ENCODE data around the gene HOXA13.

Gene HOXA13

DNA sequence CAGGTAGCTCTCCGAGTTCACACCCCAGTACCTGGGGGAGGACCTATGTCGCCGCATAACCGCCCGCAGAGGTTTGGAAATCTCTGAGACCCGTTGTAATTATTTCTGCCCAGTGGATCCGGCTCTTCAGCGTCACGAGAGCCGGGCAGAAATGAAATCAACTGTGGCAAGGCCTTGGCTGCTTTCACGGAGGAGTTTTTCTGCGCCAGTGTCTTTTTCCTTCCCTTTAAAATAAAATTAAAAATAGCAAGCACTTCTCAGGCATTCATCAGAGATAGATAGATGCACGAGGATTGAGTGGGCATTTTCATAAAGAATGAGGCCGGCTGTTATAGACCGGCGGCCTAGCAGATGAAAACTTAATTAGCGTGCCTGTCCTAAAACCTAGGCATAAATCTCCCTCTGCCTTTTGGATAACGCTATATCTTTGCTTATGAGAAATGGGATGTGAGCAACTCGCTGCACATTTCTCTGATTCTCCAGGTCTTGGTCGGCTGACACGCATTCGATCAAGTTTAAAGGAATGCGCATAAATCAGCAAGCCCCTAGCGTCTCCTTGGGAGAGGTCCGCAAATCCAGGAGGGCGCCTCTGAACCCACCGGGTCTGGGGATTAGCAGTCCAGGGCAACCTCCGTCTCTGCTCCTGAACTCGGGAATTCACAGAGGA is 6.4 kb downstream of the HOXA13 start:
- no peak for DNase-seq (ENCODE audit: low read depth in 2 of 2, low spot score in 1 of 2)

DNA sequence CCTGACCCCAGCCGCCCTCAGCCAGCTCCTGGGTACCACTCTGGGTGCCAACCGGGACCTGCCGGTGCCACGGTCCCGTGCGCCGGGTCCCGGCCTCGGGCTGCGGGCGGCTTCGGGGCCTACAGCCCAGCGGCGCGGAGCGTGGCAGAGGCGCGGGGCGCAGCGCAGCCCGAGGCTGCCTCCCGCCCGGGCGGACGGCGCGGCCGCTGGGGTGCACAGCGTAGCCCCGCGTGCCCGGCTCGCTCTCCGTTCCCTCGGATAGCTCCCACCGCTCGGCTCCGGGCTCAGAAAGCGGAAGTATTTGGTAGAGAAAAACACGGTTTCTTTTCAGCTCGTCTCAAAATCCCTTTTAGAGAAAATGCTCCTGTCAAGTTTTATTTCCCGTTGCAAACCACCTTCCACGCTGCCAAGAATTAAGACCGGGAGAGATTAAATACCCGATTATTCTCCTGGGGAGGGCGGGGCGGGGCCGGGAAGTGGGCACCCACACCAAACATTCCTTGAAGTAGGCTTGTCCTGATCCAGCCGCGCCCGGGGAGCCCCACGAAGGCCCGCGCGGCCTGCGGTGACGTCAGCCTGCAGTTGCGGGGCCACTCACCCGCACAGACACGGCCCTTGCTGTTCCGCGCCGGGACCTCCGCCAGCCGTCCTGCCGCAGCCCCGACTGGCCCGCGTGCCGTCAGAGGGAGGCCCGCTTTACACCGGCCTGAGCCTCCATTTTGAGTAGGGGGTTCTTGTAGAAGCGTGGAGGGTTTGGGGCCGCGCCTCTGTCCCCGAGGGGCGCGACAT is 7.2 kb downstream of the HOXA13 start:
- DNase-seq (ENCODE audit: low read depth in 2 of 2, low spot score in 1 of 2): no peak

DNA sequence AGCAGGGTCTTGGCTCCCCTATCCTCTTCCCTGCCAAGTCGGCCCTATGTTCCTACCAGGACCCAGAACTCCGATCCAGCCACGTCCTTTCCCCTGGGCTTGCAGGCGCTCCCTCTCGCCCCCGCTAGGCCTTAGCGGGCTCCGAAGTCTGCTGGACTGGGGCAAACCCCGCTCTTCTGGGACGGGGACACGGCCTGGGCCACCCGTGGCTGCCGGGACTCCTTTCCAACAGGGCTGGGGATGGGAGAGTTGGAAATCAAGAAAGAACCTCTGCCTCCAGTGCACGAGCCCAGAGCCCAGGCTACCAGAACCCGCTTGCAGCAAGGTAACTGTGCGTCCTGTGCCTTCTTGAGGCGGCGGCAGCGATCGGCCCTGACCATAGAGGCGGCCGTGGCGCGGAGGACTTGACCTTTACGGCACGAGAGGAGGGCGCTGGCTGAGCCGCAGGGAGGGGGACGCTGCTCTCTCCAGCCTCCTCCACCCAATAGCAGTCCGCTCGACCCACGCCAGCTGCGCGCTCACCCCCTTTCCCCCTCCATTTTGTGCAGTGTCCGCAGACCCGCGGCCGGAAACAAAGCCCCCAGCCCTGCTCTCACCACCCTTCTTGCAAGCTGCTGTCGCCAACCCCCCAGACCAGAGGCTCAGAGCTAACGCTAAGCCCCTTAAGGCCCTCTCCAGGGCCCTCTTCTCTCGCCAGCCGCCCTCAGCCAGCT is 7.9 kb downstream of the HOXA13 start:
- DNase-seq (ENCODE audit: low read depth in 2 of 2, low spot score in 1 of 2): no peak

DNA sequence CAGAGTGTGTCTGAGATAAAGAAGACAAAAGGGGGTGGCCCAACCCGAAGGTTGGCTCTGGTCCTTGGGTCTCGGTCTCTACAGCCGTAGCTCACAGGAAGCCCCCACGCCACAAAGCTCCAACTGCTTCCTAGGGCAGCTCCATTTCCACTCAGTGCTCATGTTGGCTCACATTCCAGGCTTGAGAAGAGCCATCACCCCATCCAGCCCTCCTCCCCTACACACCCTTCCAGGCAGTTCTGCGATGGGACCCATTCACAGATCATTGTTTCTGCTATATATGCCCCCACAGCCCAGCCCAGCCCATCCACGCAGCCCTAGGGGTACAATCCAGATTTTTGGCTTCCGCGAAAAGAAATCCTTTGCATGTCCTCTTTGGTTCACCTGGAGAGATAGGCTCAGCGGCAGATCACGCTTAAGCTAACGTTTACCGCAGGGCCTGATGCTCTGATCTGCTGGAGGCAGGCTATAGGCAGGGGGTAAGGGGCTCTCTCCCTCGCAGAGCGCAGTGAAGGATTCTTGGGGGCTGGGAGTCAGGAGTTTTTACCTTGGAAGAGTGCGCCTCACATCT is 8.6 kb downstream of the HOXA13 start:
- no peak for DNase-seq (ENCODE audit: low read depth in 2 of 2, low spot score in 1 of 2)

DNA sequence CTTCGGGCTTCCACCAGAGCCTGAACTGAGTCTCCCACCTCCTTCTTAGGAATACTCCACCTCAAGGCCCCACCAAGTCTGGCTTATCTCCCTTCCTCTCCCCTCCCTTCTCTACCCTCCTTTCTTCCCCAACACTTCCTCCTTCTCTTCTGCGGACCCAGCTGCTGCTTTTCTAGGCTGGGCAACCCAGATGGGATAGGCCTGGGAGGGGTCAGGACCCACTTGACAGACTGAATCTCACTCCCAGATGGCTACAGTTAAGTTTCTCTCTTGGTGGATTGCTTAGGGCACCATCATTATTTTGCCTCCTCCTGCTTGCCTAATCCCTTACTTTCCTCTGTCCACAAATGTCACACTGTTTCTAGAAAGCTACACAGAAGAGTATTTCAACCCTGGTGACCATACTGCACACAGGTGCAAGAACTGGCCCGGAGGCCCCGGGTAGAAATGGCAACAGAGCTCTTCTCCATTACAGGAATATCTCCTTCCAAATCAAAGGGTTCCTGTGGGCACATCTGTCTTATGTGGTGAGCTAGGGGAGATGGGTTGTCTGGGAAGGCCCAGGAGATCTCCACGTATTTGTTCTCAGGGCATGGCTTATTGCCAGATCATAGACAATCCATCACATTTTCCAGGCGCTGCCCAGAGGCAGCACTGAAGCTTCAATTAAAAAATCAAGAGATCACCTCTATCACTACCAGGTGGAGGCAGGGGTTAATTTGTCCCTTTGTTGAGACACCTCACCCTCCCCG is 9.7 kb downstream of the HOXA13 start:
- no peak for DNase-seq (ENCODE audit: low read depth in 2 of 2, low spot score in 1 of 2)

DNA sequence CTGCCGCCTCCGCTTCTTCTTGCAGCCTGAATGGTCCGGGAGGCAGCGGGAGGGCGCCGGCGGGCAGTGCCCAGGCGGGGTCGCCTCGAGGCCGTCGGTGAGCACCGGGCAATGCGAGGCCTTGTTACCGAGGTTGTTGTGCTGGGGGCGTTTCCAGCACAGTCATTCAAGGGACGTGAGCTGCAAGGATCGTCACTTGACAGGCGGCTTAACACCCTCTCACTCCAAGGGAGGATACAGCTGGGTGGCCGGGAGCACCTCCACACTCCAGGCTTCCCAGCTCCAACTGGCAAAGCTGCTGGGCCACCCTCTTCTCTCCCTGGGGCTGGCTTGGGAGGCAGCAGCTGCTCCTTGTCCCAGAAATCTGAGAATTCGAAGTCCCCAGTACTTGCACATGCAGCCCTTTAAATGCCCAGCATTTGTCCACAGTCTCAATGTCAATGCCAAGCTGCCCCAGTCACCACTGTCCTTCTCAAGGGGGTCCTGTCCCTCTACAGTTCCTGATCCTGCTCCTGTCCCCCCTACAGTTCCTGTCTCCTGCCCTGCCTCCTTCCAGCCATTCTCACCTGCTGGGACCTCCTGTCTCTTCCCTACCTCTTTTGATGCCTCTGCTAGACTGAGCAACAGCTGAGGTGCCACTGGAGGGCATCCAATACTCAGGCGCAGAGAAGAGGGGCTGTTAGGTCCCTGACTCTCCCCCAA is 10.4 kb downstream of the HOXA13 start:
- no peak for DNase-seq (ENCODE audit: low read depth in 2 of 2, low spot score in 1 of 2)

DNA sequence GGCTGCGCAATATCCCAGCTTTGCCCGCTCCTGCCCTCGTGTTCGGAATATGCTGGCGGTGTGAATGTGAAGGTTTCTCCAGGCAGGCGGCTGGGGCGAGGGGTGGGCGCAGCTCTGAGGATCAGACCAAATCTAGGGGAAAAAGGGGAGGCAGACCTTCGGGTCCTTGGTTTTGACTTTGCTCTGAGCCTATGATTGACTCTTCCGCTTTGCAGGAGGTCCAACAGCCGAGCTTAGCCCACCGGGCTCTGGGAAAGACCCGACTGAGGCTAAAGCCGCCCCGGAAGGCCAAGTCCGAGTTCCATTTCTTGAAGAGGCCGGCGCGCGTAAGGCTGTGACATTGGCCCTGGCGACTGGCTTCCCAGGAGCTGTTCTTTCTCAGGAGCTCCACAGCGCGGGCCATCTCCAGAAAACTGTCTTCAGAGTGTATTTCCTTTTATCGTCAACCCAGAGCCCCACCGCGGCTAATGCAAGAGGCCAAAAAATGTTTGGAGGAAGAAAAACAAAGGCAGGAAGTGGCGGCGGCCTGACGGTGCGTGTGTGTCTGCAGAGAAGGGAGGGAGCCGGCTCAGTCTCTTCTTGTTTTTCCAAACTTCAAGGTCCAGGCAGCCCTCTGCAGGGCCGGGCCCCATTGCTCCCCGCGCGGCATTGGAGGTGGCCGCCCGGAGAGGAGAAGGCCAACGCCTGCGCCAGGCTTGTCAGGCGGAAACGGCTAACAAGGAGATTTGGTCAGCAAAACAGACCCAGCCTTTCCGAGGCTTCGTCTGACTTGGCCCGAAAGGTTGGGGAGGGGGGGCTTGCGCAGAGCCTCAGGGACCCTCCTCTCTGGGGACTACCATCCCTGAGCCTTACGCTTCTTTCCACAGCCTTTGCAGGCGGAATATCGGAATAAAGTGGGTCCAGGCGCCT is 11.3 kb downstream of the HOXA13 start:
- no peak for DNase-seq (ENCODE audit: low read depth in 2 of 2, low spot score in 1 of 2)

DNA sequence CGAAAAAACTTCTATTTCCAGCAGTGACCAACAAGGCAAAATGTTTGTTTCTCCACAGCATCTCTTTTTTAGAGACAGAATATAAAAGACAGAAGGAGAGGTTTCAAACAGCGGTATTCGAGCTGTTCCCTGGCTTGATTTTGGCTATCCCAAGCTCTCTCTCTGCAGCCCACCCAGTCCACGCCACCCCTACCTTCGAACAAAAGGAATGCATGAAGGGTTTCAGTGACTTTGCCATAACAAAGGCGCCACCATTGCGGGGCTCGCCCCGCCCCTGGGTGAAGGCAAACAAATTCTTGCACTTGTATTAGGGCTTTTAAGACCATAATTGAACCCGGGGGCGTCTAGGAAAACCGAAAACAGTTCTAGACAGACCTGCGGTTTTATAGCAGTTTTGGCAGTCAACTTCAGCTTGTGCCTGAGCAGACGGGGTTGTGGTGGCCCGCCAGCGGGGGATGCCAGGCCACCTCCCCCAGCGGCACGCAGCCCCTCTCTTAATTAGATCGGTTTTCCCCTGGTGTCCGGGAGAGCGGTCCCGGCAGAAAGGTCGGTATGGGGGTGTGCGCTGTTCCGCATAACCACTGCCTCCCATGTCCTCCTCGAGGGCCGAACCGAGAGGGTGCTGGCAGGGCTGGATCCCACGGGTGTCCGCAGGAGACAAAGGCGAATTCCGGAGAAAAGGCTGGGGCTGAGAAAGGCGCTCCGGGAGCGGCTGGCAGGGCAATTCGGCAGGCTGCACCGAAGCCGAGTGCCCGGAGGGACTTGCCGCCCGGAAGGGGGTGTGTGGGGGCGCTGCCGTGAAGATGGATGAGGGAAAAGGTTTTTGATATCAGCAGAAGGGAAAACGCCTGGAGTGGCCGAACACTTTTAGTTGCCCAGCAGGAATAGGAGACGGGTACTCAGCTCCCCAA is 12.2 kb downstream of the HOXA13 start:
- no peak for DNase-seq (ENCODE audit: low read depth in 2 of 2, low spot score in 1 of 2)

DNA sequence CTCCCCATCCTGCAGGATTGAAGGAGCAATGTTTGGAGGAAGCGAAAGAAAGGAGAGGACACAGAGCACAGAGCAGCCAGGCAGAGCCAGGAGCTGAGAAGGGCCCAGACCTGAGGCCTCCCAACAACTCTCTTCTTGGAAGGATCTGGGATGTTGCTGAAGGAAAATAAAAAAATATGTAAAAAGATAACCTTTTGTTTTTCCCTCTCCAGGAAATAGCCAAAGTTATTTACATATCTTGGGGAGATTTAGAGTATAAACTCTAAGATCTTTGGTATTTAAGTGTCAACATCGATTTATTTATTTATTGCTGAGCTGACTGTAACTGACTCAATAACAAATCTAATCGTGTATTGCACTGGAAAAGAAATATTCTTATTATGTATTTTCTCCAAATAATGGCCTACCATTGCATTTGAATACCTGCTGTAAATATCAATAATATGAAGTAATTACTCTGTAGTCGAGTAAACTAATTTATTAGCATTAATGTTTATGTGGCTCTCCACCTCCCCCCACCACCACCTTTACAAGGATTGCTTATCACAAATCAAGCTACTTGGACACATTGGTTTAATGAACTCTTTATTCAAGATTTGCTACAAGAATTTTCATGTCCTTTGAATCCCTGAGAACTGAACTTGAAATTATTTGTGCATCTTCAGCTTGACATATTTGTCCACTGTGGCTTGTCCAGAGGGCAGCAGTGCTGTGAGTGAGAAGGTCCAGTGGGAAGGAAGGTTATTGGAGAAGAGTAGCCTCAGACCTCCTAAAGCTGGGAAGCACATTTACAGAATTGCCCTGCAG is 13.0 kb downstream of the HOXA13 start:
- no peak for DNase-seq (ENCODE audit: low read depth in 2 of 2, low spot score in 1 of 2)

DNA sequence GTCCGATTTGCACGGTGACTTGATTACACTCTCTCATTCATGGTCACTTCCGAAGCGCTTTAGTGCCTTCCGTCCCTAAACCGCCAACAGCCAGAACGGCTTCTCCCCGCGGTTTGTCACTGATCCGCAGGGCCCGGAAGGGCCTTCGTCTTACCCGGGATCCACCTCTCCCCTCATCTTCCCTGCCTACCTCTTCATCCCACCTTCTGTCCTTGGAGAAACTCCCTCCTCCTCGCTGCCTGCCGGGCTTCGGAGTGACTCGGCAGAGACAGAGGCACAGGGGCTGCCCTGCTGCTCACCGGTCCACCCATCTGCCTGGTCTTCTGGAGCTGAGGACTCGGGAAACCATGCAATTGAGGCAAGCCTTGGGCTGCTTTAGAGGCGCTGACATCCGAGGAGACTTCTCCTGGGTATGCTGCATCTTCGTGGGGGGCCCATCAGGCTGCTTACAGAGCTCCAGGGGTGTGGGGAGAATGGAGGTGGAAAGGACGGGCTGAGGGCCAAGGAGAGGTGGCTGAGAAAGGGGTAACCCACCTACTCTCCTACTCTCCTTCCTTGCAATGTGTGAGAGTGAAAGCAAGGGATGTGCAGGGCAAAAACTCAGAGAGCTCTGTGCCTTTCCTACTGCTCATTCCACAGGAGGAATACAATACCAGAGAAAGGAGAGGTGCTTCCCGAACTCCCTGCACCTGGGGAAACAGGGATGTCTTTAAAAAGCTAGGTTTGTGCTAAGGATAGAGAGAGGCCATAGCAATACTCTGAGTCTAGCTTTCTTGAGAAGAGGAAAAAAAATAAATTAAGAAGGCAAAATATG is 13.8 kb downstream of the HOXA13 start:
- no peak for DNase-seq (ENCODE audit: low read depth in 2 of 2, low spot score in 1 of 2)

DNA sequence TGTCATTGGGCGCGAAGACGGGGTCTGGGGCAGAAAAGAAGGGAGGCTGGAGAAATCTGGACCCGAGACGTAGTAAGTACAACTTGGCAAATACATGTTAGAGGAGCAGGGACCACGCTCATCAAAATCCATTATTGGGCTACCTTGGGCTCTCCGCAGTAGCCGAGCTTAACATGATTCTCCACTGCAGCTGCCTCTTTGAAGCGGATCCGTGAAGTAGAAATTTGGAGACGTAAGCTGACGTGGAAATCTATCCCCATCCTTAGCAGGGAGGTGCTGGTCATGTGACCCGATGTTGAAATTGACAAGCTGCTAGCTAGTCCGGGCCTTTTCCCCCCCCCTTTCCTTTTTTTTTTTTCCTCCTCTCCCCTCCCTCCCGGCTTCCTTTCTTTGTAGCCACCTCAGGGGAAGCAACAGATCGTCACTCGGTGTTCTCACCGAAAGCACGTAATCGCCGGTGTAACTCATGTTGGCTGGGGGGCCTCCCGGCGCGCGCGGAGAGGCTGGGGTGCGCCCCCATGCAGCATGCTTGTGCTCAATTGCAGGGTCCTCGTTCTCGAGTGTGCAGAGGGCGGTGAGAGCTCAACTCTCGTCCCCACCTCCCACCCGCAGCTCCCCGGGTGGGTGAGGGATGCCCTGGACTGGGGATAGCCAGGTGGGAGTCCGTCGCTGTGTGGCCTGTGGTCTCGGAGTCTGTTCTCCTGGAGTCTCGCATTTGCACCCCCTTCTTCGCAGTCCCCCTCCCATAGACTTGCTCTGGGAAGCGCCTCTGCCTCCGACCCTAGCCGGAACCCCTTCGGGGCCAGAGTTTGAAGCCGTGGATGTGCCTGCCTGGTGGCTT is 14.7 kb downstream of the HOXA13 start, which contains the start of gene HOXA11:
TSS of gene HOXA11 (minus strand) at position 220 of the 841 bp plus-strand sequence. CDS start at position 132, 88 bp downstream.
- DNase-seq (ENCODE audit: low read depth in 2 of 2, low spot score in 1 of 2): no peak

DNA sequence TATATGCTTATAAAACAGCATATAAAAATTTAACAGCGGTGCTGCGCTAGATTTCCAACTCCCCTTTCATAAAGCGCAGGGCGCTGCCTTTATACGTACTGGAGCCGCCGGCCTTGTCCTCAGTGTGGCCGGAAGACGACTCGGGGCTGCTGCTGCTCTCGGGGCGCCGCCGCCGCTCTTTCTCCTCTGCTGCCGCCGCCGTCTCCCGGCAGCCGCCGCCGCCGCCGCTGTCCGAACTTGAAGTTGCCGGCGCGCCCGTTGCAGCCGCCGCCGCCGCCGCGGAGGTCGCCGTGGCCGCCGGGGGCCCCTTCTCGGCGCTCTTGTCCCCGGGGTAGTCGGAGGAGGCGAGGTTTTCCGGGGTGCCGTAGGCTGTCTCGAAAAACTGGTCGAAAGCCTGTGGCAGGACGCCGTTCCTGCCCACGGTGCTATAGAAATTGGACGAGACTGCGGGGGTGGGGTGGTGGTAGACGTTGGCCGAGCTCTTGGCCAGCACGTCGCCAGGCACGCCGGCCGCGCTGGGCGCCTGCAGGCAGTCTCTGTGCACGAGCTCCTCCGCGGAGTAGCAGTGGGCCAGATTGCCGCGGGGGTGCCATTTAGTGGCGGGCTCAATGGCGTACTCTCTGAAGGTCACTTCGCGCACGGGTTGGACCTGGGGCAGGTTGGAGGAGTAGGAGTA is 15.4 kb downstream of the HOXA13 start:
- no peak for DNase-seq (ENCODE audit: low read depth in 2 of 2, low spot score in 1 of 2)

DNA sequence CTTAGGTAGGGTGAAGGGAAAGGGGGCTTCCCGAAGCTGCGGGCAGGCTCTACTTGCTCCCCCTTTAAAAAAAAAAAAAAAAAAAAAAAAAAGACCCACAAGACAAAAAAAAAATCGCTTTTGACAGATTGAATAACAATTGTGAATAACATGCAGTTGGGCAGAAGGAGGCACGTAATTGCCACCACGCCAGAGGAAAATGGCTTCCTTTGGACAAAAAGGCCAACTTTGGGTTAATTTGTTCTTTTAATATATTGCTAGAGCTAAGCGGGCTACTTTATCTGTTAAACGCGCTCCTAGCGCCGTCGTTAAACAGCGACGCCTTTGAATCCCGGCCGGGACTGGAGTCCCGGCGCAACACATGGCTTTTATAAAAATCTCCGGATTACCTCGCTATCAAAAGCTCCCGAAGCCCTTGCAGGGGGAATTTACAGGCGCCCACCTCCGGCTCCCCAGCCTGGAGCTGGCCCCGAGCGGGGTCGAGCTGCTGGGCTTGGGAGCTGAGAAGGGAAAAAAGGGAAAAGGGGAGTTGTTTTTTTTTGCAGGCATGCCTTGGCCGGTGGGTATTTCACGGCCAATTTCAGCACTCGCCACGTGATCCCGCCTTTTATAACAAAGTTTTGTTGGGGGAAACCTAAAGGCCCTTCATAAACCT is 16.1 kb downstream of the HOXA13 start:
- no peak for DNase-seq (ENCODE audit: low read depth in 2 of 2, low spot score in 1 of 2)

DNA sequence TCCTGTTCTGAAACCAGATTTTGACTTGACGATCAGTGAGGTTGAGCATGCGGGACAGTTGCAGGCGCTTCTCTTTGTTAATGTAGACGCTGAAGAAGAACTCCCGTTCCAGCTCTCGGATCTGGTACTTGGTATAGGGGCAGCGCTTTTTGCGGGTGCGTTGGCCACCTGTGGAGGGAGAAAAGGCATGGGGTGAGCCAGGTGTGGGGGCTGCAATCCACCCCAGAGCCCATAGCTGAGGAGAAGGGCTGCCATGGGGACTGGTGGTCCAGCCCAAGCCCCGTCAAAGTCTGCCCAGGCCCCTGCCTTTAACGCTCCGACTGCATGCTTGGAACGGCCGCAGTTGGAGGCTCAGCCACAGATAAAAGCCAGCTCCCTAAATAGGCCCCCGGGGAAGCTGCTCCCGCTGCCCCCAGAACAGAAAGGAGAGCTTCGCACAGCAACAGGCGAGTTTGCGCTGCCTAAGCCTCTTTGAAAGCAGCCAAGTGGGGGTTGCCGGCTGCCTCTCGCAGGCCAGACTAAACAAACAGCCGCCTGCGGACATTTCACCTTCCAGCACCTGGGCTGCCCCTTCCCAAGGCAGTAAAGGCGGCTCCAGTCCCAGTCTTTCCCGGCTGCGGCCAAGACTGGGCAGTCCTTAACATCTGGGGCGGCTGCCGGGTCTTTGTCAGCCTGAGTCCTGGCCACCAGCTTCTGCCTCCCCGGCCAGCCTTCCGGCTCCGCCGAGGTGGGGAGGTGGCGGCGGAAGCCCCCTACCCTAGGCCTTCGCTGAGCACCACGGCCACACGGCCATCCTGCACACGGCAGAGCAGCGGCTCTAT is 16.8 kb downstream of the HOXA13 start:
- DNase-seq (ENCODE audit: low read depth in 2 of 2, low spot score in 1 of 2): no peak
